Uterus (tissue), 4 donors: ENCODE data around the gene IKBKG. TPM values are rescaled to one million over a fixed set of nuclear protein-coding genes. Genes with fewer than 3 reads are reported as not detected.
"Not testable (repeated sequence)": the region's sequence is repeated elsewhere in the genome, so short reads cannot be mapped to it uniquely, and the experiment has no call there.

Experiments
- DNase-seq, 2 donors: peaks; one replicate each; pipeline ENCODE4 v3.0.0-alpha.2; 2019 to 2020
- H3K27ac ChIP-seq, 2 donors: fragments of 200-600 bp; sonication (generic); 1 replicate in 1 of 2; 2 replicates in 1 of 2; pipeline ENCODE4 v1.5.1; 2016 to 2018
- H3K27me3 ChIP-seq, 2 donors: fragments of 200-600 bp; sonication (generic); one replicate each; pipeline ENCODE4 v1.5.1; 2018 to 2019; ENCODE audit warnings: control low read depth in 1 of 2
- H3K36me3 ChIP-seq, 2 donors: fragments of 200-600 bp; sonication (generic); one replicate each; pipeline ENCODE4 v1.5.1; 2019; ENCODE audit warnings: control low read depth in 1 of 2
- H3K4me1 ChIP-seq, 2 donors: fragments of 200-600 bp; sonication (generic); one replicate each; pipeline ENCODE4 v1.5.1; 2018 to 2019; ENCODE audit warnings: control low read depth in 1 of 2
- H3K4me3 ChIP-seq, 2 donors: fragments of 200-600 bp; sonication (generic); 1 replicate in 1 of 2; 2 replicates in 1 of 2; pipeline ENCODE4 v1.5.1; 2018 to 2019; ENCODE audit warnings: mild to moderate bottlenecking in 1 of 2
- H3K9me3 ChIP-seq, 2 donors: fragments of 200-600 bp; sonication (generic); one replicate each; pipeline ENCODE4 v1.5.1; 2019; ENCODE audit warnings: control low read depth in 1 of 2
- CTCF ChIP-seq, 4 experiments: fragments of 200-600 bp in 2 of 4; fragments of 450-650 bp in 2 of 4; sonication (generic) in 2 of 4; IDR thresholded peaks; one replicate each; pipeline ENCODE4 v1.5.1; 2016 to 2019; ENCODE audit warnings: antibody characterized with exemption in 4 of 4, mild to moderate bottlenecking in 2 of 4, moderate library complexity in 1 of 4
- POLR2A ChIP-seq, 2 donors: fragments of 450-650 bp; IDR thresholded peaks; one replicate each; pipeline ENCODE4 v1.6.1; 2016; ENCODE audit warnings: antibody characterized with exemption in 2 of 2, mild to moderate bottlenecking in 1 of 2, moderate library complexity in 1 of 2
- intact Hi-C: fragments of 100-400 bp; cut with DNase I; formaldehyde crosslinking; loops from one replicate; pipeline ENCODE4 v1.15.1; 2023; ENCODE audit warnings: low total_unique reads
- total RNA-seq, 4 donors: library from RNA; depleted of rRNA in 3 of 4; stranded (reverse); fragments of >200 nt in 3 of 4; gene quantifications; one replicate each; pipeline versions ENCODE4 v1.1.0 to v1.2.4, GENCODE V29; 2014 to 2023
- donor health status: DM: yes; HTN: yes; CAD: no.

Gene IKBKG
- total RNA-seq, 4 donors from 2014 or later = 2.6 to 30.0 (median 18.3) TPM

- TF ChIP-seq CTCF (IDR thresholded peaks at IDR 0.05) (no peak), POLR2A (IDR thresholded peaks at IDR 0.05) (no peak)
- Histone ChIP-seq H3K27me3 (no peaks in the 10 kb centered on the region), H3K4me1 (no peaks in the 10 kb centered on the region), H3K36me3 (no peaks in the 10 kb centered on the region), H3K4me3 (no peak overlapping the region), H3K27ac (no peak overlapping the region), H3K9me3 (no peaks in the 10 kb centered on the region)
- intact Hi-C loops = no loop called here
- DNase-seq = no peak
Observed at GRCh38 chrX:154602226-154602625, 54.8 kb downstream of the IKBKG start.

GRCh38 chrX:154602766-154603437, 55.5 kb downstream of the IKBKG start:
- Histone ChIP-seq H3K27me3 (no peaks in the 10 kb centered on the region), H3K27ac (no peak overlapping the region), H3K4me1 (no peaks in the 10 kb centered on the region), H3K9me3 (no peaks in the 10 kb centered on the region), H3K36me3 (no peaks in the 10 kb centered on the region), H3K4me3 (no peak overlapping the region)
- TF ChIP-seq POLR2A (IDR thresholded peaks at IDR 0.05) = no peak
- no peak for TF ChIP-seq CTCF (IDR thresholded peaks at IDR 0.05)
- intact Hi-C loops = no loop called here
- DNase-seq = no peak

- Histone ChIP-seq H3K4me3 (no peak overlapping the region), H3K4me1 (no peaks in the 10 kb centered on the region), H3K27ac (peak overlapping the region in 1 of 2 donors; percentile 31), H3K9me3 (no peaks in the 10 kb centered on the region), H3K36me3 (no peaks in the 10 kb centered on the region), H3K27me3 (no peaks in the 10 kb centered on the region)
- DNase-seq = peak in 1 of 2 donors; percentile 32
- TF ChIP-seq POLR2A (IDR thresholded peaks at IDR 0.05) = no peak
- intact Hi-C loops = no loop called here
Observed at GRCh38 chrX:154603438-154604430, 56.3 kb downstream of the IKBKG start.

GRCh38 chrX:154605566-154605965, 58.1 kb downstream of the IKBKG start:
- Histone ChIP-seq H3K4me1 (no peaks in the 10 kb centered on the region), H3K27me3 (no peaks in the 10 kb centered on the region), H3K36me3 (no peaks in the 10 kb centered on the region), H3K4me3 (no peak overlapping the region), H3K27ac (no peak overlapping the region), H3K9me3 (no peaks in the 10 kb centered on the region)
- TF ChIP-seq POLR2A (IDR thresholded peaks at IDR 0.05) (no peak), CTCF (IDR thresholded peaks at IDR 0.05) (no peak)
- DNase-seq = no peak
- intact Hi-C loops = no loop called here

GRCh38 chrX:154607370-154607769, 60.0 kb downstream of the IKBKG start:
- H3K9me3 ChIP-seq = no peaks in the 10 kb centered on the region
- no peaks in the 10 kb centered on the region for H3K27me3 ChIP-seq
- no peak for DNase-seq
- H3K36me3 ChIP-seq = no peaks in the 10 kb centered on the region
- no peaks in the 10 kb centered on the region for H3K4me1 ChIP-seq
- no peak overlapping the region for H3K27ac ChIP-seq
- intact Hi-C loops = no loop called here
- TF ChIP-seq POLR2A (IDR thresholded peaks at IDR 0.05) = no peak
- no peak for TF ChIP-seq CTCF (IDR thresholded peaks at IDR 0.05)
- H3K4me3 ChIP-seq = no peak overlapping the region

- intact Hi-C loops = not testable (repeated sequence)
Observed at GRCh38 chrX:154607976-154608375, 60.6 kb downstream of the IKBKG start.

GRCh38 chrX:154608823-154609222, 61.4 kb downstream of the IKBKG start:
- H3K36me3 ChIP-seq, H3K4me1 ChIP-seq, DNase-seq, H3K4me3 ChIP-seq, H3K27ac ChIP-seq, intact Hi-C loops, H3K9me3 ChIP-seq, H3K27me3 ChIP-seq: not testable (repeated sequence)

More at GRCh38 chrX:154607976-154608375, 60.6 kb downstream of the IKBKG start:
- H3K27me3 ChIP-seq, H3K4me1 ChIP-seq, H3K36me3 ChIP-seq, H3K27ac ChIP-seq, H3K9me3 ChIP-seq, DNase-seq, H3K4me3 ChIP-seq: not testable (repeated sequence)

- H3K4me1 ChIP-seq, DNase-seq, H3K27me3 ChIP-seq, H3K27ac ChIP-seq, H3K9me3 ChIP-seq, H3K36me3 ChIP-seq, intact Hi-C loops, H3K4me3 ChIP-seq: not testable (repeated sequence)
Observed at GRCh38 chrX:154611146-154611545, 63.7 kb downstream of the IKBKG start.
